Stimulated activated CD4-positive, alpha-beta T cell treated with anti-CD3 and anti-CD28 coated beads, Interleukin-2, amount 100 ng/mL, for 24 hours (primary cell): ENCODE measurements around the gene EPHX1.
A peak's percentile ranks its signal among the peaks of the same experiment; 100 is the strongest.
"Not testable (repeated sequence)": the region's sequence is repeated elsewhere in the genome, so short reads cannot be mapped to it uniquely, and the experiment has no call there.

Experiments
- DNase-seq, 2 donors: peaks; one replicate each; pipeline ENCODE4 v3.0.0-alpha.2; 2020

Gene EPHX1

GRCh38 chr1:225809842-225810578 lies at the start of gene EPHX1:
Gene EPHX1, plus strand, starts transcription at chr1:225810124. Its CDS starts 18,606 bp downstream, at chr1:225828730.
- peak; percentile 73 to 87 for DNase-seq

GRCh38 chr1:225760531-225760930 lies 49.4 kb upstream of the EPHX1 start:
- DNase-seq, result no peak

GRCh38 chr1:225761395-225761794 lies 48.5 kb upstream of the EPHX1 start:
- not testable (repeated sequence) for DNase-seq

- no peak for DNase-seq
These were observed 47.9 kb upstream of the EPHX1 start for GRCh38 chr1:225762002-225762441.

DNA sequence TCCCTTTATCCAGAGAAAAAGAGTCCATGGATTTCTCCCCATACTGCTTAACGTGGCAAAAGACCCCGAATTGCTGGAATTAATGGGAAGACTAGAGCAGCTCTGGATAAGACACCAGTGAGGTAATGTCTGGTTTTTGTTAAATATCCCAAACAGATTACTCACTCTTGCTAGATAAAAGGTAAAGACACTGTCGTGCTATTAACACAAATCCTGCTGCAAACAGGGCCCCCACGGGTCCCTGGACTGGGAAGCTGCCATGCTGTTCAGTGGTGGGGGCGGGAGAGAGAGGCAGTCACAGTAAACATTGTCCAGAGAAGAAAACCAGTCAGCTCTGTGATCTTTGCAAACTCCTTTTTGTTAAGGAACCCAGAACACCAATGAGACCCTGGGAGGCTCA lies 47.5 kb upstream of the EPHX1 start:
- DNase-seq, result no peak

DNA sequence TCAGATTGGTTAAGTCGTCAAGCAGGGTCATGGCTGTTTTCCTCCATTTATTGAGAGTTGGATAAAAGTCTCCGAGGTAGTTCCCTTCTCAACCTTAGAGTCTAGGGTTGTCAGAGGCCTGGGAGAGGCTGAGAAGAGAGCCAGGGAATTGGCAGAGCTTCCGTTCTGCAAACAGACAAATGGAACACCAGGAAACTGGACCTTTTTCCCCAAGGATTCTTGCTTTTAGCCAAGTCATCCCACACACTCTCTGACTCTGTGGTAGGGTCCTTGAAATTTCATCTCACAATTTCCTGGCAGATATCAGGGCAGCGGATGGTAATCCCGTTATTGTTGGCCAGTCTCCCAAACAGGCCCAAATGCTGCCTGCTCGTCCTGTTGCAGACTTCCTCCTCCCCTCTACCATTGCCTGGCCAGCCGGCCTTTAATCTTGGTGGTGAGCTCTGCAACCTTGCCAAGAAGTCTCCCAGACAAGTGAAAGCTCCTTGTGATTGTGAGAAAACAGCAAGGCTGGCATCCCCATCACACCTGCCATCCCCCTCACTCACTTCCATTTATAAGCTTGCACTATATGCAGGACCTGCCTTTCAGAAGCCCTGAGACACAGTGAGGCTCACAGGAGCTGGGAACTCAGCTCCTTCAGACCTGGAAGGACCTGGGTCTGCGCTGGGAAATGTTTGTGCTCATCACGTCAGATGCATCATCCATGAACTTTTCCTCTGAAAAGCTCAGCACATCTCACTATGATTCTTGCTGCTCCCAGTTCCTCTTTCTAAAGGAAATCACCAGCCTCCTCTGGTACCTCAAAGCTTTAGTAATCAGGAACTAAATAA lies 46.0 kb upstream of the EPHX1 start:
- DNase-seq, result no peak

DNA sequence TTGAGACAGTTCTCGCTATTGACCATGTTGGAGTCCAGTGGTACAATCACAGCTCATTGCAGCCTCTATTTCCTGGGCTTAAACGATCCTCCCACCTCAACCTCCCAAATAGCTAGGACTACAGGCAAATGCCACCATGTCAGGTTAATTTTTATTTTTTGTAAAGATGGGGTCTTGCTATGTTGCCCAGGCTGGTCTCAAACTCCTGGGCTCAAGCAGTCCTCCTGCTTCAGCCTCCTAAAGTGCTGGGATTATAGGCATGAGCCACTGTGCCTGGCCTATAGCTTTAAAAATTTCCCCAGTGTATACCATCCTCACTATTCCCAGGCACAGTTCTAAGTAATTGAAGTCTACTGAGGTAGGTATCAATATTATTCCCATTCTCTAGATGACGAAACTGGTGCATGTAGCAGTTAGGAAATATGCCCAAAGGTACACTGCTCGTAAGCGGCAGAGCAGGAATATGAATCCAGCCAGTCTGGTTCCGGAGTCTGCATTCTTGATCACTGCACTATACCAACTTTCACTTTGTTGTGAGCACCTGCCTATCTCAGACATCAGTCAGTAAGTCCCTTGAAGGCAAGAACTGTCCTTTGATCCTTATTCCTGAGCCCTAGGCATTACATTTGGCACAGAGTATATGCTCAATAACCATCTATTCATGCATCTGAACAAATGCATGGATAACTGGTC lies 43.8 kb upstream of the EPHX1 start:
- DNase-seq, result no peak

DNA sequence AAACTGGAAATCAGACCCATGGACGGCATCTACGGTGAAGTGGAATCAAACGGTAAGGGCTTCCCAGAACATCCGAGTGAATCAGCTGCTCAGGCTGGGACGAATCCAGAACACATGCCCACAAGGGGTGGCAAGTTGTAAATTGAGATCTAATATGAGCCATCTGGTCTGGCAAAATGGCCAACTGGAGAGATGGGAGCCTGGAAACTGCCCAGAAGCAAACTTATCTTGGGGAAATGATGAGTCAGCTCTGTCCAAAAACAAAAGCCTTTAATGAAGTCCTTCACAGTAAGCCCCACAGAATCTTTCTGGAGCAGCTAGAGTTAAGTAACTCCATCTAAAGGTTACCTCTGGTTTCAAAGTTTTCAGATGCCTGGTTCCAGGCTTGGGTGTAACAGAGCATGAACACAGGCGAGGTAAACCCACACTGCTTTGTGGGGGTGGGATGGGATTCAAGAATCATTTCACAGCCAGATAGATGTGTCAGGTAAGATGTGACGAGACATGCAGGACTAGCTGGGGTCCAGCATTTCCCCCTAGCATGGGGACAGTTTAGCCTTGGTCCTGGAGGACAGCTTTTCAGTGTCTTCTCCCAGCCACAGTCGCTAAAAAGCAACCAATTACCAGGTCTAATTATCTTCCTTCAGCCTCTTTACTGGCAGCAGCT lies 42.8 kb upstream of the EPHX1 start:
- no peak for DNase-seq

DNA sequence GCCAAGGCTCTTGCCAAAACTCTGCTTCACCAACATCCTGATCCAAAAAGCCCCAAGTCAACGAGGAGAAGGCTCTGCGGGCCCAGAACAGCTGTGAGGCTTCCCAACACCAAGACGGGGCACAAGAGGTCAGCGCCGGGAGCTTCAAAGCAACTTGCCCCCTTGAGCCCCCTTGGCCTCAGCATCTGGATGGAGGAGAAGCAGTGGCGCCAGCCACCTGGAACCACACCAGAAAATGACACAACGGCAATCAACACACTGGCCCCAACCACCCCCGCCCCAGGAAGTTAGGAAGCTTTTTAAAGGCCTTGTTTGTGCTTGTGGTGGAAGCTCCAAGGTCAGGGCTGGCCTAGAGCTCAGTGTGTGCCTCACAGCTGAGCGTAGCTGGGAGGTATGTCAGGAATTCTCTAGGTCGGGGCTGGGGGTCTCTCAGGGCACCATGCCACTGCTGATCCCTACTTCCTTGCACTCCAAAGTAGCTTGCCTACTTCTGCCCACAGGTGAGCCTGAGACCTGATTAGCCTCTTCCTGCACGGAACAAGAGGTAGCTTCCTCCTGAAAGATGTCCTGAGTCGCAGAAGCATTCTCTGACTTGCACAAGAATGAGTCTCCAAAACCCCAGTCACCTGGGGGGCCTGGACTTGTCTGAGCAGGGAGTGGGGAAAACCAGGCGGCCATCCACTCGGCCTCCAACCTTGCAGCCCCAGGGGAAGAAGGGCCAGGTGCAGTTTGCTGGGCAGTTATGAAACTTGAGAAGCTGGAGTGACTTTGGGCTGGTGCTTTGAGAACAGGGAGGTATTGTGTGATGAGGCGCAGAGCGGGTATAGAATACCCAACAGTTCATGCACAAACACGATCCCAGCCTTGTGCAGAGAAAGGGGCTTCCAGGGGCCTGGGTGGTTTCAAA lies 42.0 kb upstream of the EPHX1 start:
- DNase-seq, result no peak

GRCh38 chr1:225768662-225769426 lies 41.1 kb upstream of the EPHX1 start:
- DNase-seq, result no peak

DNA sequence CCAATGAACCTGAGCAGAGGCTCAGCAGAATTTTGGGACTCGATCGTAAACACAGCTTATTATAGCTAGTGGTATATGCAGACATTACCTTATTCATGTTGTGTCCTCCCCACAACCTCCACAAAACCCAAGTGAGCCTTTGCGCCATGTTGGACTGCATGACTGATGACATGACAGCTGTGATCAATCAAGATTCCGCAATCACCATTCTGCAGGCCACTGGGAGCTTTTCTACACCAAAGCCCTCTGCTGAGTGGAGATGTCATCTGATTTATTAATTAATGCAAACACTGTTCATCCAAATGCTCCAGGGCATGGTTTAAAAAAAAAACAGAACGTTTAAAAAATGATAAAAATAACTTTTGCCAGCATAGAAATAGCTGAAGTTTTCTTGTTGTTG lies 40.2 kb upstream of the EPHX1 start:
- DNase-seq, result no peak

GRCh38 chr1:225770561-225771248 lies 39.2 kb upstream of the EPHX1 start:
- DNase-seq, result no peak

- DNase-seq, result no peak
These were observed 38.1 kb upstream of the EPHX1 start for GRCh38 chr1:225771661-225772322.

- peak; percentile 23 to 44 for DNase-seq
These were observed 37.6 kb upstream of the EPHX1 start for GRCh38 chr1:225772323-225772768.

DNA sequence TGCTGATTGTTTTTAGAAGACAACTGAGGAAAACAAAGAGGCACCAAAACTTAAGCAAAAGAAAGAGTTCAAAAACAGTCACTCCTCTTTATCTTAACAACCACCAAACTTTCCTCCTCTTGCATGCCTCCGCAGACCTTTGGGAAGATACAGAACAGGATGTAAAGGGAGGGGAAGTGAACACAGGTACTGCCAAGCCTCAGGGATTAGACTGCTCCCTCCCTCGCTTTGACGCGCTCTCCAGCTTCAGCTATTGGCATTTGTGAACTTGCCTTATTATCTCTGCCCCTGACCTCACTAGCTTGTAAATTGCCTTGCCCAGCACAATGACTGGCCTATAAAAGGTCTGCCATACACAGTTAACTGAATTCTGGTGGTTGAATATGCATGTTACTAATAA lies 37.1 kb upstream of the EPHX1 start:
- no peak for DNase-seq

DNA sequence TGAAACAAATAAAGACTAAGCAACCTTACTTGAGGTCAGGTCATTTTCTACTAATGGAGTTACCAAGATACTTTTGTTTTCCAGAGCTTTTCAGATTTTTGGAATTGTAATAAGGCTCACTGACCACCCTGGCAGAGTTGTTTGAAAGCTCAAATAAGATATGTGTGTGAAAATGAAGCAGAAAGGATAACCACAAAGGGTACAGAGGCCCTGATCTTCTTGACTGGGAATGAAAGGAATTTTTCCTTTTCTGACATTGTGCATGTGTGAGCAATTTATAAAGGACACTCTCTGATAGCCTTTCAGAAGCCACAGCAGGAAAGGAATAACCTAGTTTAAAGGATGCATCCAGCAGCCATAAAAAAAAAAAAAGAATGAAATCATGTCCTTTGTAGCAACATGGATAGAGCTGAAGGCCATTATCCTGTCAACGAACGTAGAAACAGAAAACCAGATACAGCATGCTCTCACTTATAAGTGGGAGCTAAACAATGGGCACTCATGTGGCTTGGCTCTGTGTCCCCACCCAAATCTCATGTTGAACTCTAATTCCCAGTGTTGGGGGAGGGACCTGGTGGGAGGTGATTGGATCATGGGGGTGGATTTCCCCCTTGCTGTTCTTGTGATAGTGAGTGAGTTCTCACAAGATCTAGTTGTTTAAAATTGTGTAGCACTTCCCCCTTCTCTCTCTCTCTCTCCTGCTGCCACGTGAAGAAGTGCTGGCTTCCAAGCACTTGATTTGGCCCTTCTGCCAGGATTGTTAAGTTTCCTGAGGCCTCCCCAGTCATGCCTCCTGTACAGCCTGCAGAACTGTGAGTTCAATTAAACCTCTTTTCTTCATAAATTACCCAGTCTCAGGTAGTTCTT lies 35.4 kb upstream of the EPHX1 start:
- no peak for DNase-seq

- no peak for DNase-seq
These were observed 33.6 kb upstream of the EPHX1 start for GRCh38 chr1:225776294-225776693.

DNA sequence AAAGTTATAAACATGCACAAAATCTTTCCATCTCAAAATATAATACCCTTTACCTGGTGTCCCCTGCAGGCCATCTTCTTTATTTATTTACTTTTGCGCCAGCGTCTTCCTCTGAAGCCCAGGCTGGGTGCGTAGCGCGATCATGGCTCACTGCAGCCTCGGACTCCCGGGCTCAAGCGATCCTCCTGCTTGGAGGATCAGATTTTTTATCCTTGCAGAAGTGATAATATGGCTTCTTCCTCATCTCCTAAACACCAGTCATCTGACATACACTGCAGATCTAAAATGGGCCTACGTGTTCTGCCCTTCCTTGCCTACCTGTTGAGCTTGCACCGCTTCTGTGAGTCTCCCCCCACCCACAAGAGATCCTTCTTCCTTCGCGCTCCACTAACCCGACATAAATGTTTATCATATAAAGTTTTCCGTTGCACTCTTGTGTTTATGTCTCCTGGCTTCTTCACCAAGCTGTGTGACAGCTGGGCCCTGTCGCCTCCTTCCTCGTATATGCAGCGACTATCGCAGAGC lies 32.8 kb upstream of the EPHX1 start:
- peak in 1 of 2 donors; percentile 26 for DNase-seq
